ENCODE results near the gene IFFO2. TPM values are rescaled to one million over a fixed set of nuclear protein-coding genes. Genes with fewer than 3 reads are reported as not detected.

The IFFO2 gene
- total RNA-seq, 1 donor from 2014 or later: 107 TPM

GRCh38 chr1:18921516-18922251, 34.8 kb downstream of the IFFO2 start:
- no peak overlapping the region for H3K4me3 ChIP-seq (ENCODE audit: low read depth, low read length)
- no peak for DNase-seq (ENCODE audit: low read depth)
- TF ChIP-seq, protein P1, sequence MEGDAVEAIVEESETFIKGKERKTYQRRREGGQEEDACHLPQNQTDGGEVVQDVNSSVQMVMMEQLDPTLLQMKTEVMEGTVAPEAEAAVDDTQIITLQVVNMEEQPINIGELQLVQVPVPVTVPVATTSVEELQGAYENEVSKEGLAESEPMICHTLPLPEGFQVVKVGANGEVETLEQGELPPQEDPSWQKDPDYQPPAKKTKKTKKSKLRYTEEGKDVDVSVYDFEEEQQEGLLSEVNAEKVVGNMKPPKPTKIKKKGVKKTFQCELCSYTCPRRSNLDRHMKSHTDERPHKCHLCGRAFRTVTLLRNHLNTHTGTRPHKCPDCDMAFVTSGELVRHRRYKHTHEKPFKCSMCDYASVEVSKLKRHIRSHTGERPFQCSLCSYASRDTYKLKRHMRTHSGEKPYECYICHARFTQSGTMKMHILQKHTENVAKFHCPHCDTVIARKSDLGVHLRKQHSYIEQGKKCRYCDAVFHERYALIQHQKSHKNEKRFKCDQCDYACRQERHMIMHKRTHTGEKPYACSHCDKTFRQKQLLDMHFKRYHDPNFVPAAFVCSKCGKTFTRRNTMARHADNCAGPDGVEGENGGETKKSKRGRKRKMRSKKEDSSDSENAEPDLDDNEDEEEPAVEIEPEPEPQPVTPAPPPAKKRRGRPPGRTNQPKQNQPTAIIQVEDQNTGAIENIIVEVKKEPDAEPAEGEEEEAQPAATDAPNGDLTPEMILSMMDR (conservative IDR thresholded peaks at IDR 0.05; ENCODE audit: low read depth, low read length): peak; percentile 16

DNA sequence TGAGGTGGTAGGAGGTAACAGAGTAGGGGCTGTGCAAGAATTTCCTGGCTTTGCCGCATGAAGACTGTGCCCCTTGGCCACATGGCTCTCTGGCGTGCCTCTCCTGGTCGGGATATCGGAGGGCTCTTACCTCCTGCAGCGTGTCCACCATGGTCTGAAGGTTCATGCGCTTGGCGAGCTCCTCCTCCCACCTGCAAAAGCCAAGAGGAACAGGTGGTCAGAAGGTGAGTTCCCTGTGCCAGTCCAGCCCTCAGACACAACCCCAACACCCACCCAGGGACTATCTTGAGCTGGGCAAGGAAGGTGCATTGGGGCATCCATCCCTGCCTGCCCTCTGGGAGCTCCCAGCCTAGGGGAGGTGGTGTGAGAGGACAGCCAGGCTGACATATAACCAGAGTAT, 35.5 kb downstream of the IFFO2 start:
- H3K4me3 ChIP-seq (ENCODE audit: low read depth, low read length): no peak overlapping the region
- DNase-seq (ENCODE audit: low read depth): no peak
- TF ChIP-seq, protein P1 (conservative IDR thresholded peaks at IDR 0.05; ENCODE audit: low read depth, low read length): no peak

- H3K4me3 ChIP-seq (ENCODE audit: low read depth, low read length): no peak overlapping the region
- TF ChIP-seq, protein P1 (conservative IDR thresholded peaks at IDR 0.05; ENCODE audit: low read depth, low read length): no peak
- no peak for DNase-seq (ENCODE audit: low read depth)
These were observed 36.5 kb downstream of the IFFO2 start for GRCh38 chr1:18919956-18920355.

DNA sequence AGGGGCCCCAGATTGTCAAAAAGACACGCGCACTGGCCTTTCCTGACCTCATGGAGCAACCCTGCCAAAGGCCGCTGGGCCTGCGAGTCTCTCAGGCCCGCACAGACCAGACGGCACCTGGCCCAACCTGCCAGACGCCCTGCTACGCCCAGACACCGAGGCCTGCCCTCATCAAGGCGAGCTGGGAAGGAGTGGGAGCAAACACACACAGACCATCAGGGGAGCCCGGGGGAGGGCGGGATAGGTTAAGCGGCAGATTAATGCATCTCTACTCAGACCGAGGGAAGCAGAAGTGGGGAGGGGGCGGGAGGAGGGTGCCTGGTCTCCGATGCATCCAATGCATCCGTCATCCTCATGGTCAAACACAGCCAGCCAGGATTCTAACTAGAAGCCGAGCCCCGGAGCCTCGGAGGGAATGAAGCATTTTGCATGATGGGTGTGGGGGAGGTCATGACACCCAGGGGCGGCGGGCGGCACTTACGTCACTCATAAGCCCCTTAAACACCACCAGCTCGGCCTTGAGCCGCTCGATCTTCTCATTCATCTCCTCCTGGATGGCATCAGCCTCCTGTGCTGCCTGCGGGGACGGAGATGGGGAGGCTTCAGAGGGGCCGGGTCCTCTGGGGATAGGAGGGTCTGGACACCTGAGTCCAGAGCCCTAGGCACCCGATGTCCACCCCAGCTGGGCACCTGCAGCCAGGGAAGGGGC, 37.1 kb downstream of the IFFO2 start:
- DNase-seq (ENCODE audit: low read depth): no peak
- TF ChIP-seq, protein P1 (conservative IDR thresholded peaks at IDR 0.05; ENCODE audit: low read depth, low read length): no peak
- no peak overlapping the region for H3K4me3 ChIP-seq (ENCODE audit: low read depth, low read length)

- TF ChIP-seq, protein P1 (conservative IDR thresholded peaks at IDR 0.05; ENCODE audit: low read depth, low read length): no peak
- no peak overlapping the region for H3K4me3 ChIP-seq (ENCODE audit: low read depth, low read length)
- no peak for DNase-seq (ENCODE audit: low read depth)
These were observed 38.1 kb downstream of the IFFO2 start for GRCh38 chr1:18918417-18918816.

DNA sequence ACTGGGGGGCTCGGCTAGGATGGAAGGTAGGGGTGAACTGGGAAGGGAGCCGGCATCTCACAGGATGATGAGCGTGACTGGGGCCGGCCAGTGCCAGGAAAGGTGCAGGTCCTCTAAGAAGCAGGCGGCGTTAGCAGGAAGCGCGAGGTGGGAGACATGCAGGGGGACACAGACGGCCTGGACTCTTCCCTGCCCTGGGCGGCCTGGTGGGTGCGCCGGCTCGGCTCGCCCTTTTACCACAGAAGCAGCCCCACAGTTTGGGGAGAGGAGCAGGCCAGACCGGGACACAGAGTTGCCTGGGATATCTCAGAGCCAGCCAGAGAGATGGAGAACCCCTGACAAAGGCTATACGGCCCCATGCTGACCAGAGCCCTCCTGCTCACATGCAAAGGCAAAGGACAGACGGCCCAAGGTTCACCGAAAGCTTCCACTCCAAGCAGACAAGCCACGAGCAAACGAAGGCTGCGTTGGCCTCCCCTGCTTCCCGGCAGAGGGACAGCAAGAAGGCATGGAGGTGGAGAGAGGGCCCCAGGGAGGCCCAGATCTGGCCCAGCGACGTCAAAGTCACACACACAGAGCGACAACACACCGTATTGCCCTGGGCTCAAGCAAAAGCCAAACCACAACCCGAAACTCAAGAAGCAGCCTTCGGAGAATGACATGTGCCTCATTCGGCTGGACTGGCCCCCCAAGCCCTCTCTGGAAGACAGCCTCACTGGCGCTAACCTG, 39.2 kb downstream of the IFFO2 start:
- no peak overlapping the region for H3K4me3 ChIP-seq (ENCODE audit: low read depth, low read length)

More for the DNA sequence above, 39.2 kb downstream of the IFFO2 start:
- TF ChIP-seq, protein P1 (conservative IDR thresholded peaks at IDR 0.05; ENCODE audit: low read depth, low read length): no peak
- DNase-seq (ENCODE audit: low read depth): no peak

All from epithelial cell of proximal tubule (primary cell).